Common myeloid progenitor, CD34-positive (primary cell): ENCODE measurements around the gene CPNE6.
"Not testable (repeated sequence)": the region's sequence is repeated elsewhere in the genome, so short reads cannot be mapped to it uniquely, and the experiment has no call there.

Experiments used
- CTCF ChIA-PET: fragments of 350-600 bp; sonication (Branson Sonifier 250); formaldehyde crosslinking; loops from one replicate; lab custom pipeline; 2021; ENCODE audit warnings: antibody characterized with exemption; lab: Charles Lee
- POLR2A ChIA-PET: fragments of 350-600 bp; sonication (Branson Sonifier 250); formaldehyde crosslinking; loops from one replicate; lab custom pipeline; 2021; ENCODE audit warnings: antibody characterized with exemption; lab: Charles Lee
- DNase-seq, 3 donors: peaks; one replicate each; pipeline versions ENCODE4 v3.0.0 to v3.0.0-alpha.2; 2013
- H3K27ac ChIP-seq, 2 experiments: 1 replicate in 1 of 2; 2 replicates in 1 of 2; pipeline ENCODE4 v1.7.0; 2013; ENCODE audit warnings: inconsistent platforms in 2 of 2, low read length in 2 of 2, mild to moderate bottlenecking in 2 of 2, low read depth in 1 of 2, moderate library complexity in 1 of 2; ENCODE audit not compliant: severe bottlenecking in 2 of 2, insufficient read depth in 1 of 2, poor library complexity in 1 of 2
- H3K27me3 ChIP-seq, 5 experiments: replicated peaks in 2 of 5; 1 replicate in 3 of 5; 2 replicates in 2 of 5; pipeline versions ENCODE4 v1.6.1 to v1.7.0; 2013; ENCODE audit warnings: low read length in 4 of 5, mild to moderate bottlenecking in 2 of 5, moderate library complexity in 2 of 5, inconsistent platforms in 1 of 5; ENCODE audit not compliant: insufficient read depth in 5 of 5, control insufficient read depth in 4 of 5
- H3K36me3 ChIP-seq, 4 experiments: 1 replicate in 2 of 4; 2 replicates in 2 of 4; pipeline versions ENCODE4 v1.6.1 to v1.7.0; 2013; ENCODE audit warnings: low read length in 3 of 4, control low read depth in 1 of 4, mild to moderate bottlenecking in 1 of 4; ENCODE audit not compliant: control insufficient read depth in 4 of 4, insufficient read depth in 4 of 4
- H3K4me1 ChIP-seq, 4 experiments: 1 replicate in 3 of 4; 2 replicates in 1 of 4; pipeline versions ENCODE4 v1.6.1 to v1.7.1; 2013; ENCODE audit warnings: low read length in 3 of 4, mild to moderate bottlenecking in 3 of 4, control low read depth in 1 of 4, inconsistent platforms in 1 of 4, moderate library complexity in 1 of 4; ENCODE audit not compliant: control insufficient read depth in 4 of 4, insufficient read depth in 4 of 4; ENCODE audit errors: control extremely low read depth in 1 of 4
- H3K4me3 ChIP-seq, 7 experiments: 1 replicate in 4 of 7; 2 replicates in 3 of 7; pipeline versions ENCODE4 v1.5.1 to v1.7.0; 2013; ENCODE audit warnings: mild to moderate bottlenecking in 7 of 7, low read length in 6 of 7, moderate library complexity in 6 of 7, inconsistent platforms in 2 of 7, low read depth in 2 of 7, control low read depth in 1 of 7; ENCODE audit not compliant: insufficient read depth in 4 of 7, control insufficient read depth in 1 of 7; ENCODE audit errors: extremely low read depth in 1 of 7
- H3K9me3 ChIP-seq, 5 experiments: 1 replicate in 4 of 5; 2 replicates in 1 of 5; pipeline versions ENCODE4 v1.6.1 to v1.7.1; 2013; ENCODE audit warnings: low read length in 4 of 5, mild to moderate bottlenecking in 2 of 5, inconsistent platforms in 1 of 5, low read depth in 1 of 5, moderate library complexity in 1 of 5; ENCODE audit not compliant: control insufficient read depth in 4 of 5, insufficient read depth in 2 of 5; ENCODE audit errors: control extremely low read depth in 1 of 5
- WGBS: methylation state at CpG from one replicate; pipeline ENCODE4 v1.1.5; 2013; ENCODE audit not compliant: insufficient coverage; 5-methylcytosine and 5-hydroxymethylcytosine counted together

Gene CPNE6

GRCh38 chr14:24049002-24049401 lies 22.4 kb upstream of the CPNE6 start:
- H3K4me3 ChIP-seq, DNase-seq, H3K27ac ChIP-seq, POLR2A ChIA-PET, H3K9me3 ChIP-seq, H3K36me3 ChIP-seq: not testable (repeated sequence)
- CTCF ChIA-PET, result interaction anchor here (1.2 to 2.3 kb wide), 2 partner anchors 11 to 13 kb away, joined by 4 to 6 read pairs; no protein-coding TSS in a partner anchor
- peaks cover 0 to 20% (median 17%) of the 10 kb centered on the region in 4 experiments for H3K4me1 ChIP-seq
- WGBS, result no CpG with 5 or more reads among the region's 2 CpGs
- H3K27me3 ChIP-seq, result peaks cover 0 to 11% (median 9%) of the 10 kb centered on the region in 5 experiments

GRCh38 chr14:24050753-24051152 lies 20.6 kb upstream of the CPNE6 start:
- peaks cover 0 to 15% (median 9%) of the 10 kb centered on the region in 5 experiments for H3K27me3 ChIP-seq
- H3K9me3 ChIP-seq, POLR2A ChIA-PET, H3K36me3 ChIP-seq, H3K4me3 ChIP-seq, DNase-seq, H3K27ac ChIP-seq: not testable (repeated sequence)
- CTCF ChIA-PET, result interaction anchor here (1.2 to 12.7 kb wide), 6 partner anchors 9 to 58 kb away, joined by 3 to 178 read pairs (median 8); partner anchors contain the start of gene PCK2
- 100% methylated on average over 2 of the region's 8 CpGs for WGBS
- peaks cover 0 to 20% (median 17%) of the 10 kb centered on the region in 4 experiments for H3K4me1 ChIP-seq

GRCh38 chr14:24051176-24051788 lies 20.1 kb upstream of the CPNE6 start:
- CTCF ChIA-PET, result interaction anchor here (1.2 to 12.7 kb wide), 8 partner anchors 9 to 59 kb away, joined by 3 to 178 read pairs (median 4); partner anchors contain the start of gene PCK2

GRCh38 chr14:24051789-24052655 lies 19.3 kb upstream of the CPNE6 start, which contains the start of gene CARMIL3:
Gene CARMIL3, plus strand, starts transcription at chr14:24052009. Its CDS starts 145 bp downstream, at chr14:24052154.
- Histone ChIP-seq H3K4me1 (peaks cover 0 to 20% (median 17%) of the 10 kb centered on the region in 4 experiments), H3K9me3 (no peaks in the 10 kb centered on the region), H3K27me3 (peaks cover 0 to 15% (median 9%) of the 10 kb centered on the region in 5 experiments), H3K36me3 (no peaks in the 10 kb centered on the region), H3K4me3 (peak within 1 kb of the TSS; percentile 38 to 86 (median 67)), H3K27ac (peak within 1 kb of the TSS in 1 of 2 experiments; percentile 54)
- ChIA-PET POLR2A (no interaction called here), CTCF (interaction anchor here (1.2 to 12.7 kb wide), 8 partner anchors 9 to 59 kb away, joined by 3 to 178 read pairs (median 5); partner anchors contain the start of gene PCK2)
- WGBS, result 0% methylated on average over 83 of the region's 92 CpGs
- peak; percentile 40 to 59 (median 51) for DNase-seq

More at GRCh38 chr14:24051176-24051788, 20.1 kb upstream of the CPNE6 start:
- Histone ChIP-seq H3K27ac (peak overlapping the region in 1 of 2 experiments; percentile 54), H3K27me3 (peaks cover 0 to 15% (median 9%) of the 10 kb centered on the region in 5 experiments), H3K4me3 (peak overlapping the region; percentile 38 to 86 (median 67)), H3K36me3 (no peaks in the 10 kb centered on the region), H3K4me1 (peaks cover 0 to 20% (median 17%) of the 10 kb centered on the region in 4 experiments), H3K9me3 (no peaks in the 10 kb centered on the region)
- POLR2A ChIA-PET, result no interaction called here
- no peak for DNase-seq
- WGBS, result 29% methylated on average over 14 of the region's 20 CpGs

GRCh38 chr14:24052656-24053547 lies 18.5 kb upstream of the CPNE6 start:
- Histone ChIP-seq H3K4me1 (peaks cover 0 to 20% (median 17%) of the 10 kb centered on the region in 4 experiments), H3K27me3 (peaks cover 0 to 15% (median 9%) of the 10 kb centered on the region in 5 experiments), H3K27ac (no peak overlapping the region), H3K9me3 (no peaks in the 10 kb centered on the region), H3K36me3 (no peaks in the 10 kb centered on the region), H3K4me3 (peak overlapping the region in 4 of 7 experiments; percentile 17 to 86 (median 78))
- WGBS, result 78% methylated on average over 7 of the region's 20 CpGs
- ChIA-PET CTCF (interaction anchor here (1.2 to 12.7 kb wide), 8 partner anchors 8 to 56 kb away, joined by 3 to 188 read pairs (median 7); partner anchors contain the start of genes CPNE6 and PCK2), POLR2A (no interaction called here)
- no peak for DNase-seq
